GM19455 (cell line): ENCODE measurements around the gene ZC3H18.
A peak's percentile ranks its signal among the peaks of the same experiment; 100 is the strongest.

Experiments used
- ATAC-seq: cut with Tn5 transposase; IDR thresholded peaks from one replicate; pipeline ENCODE4 v1.9.1; 2021; ENCODE audit not compliant: unreplicated experiment

Gene ZC3H18

GRCh38 chr16:88619859-88620815, 49.9 kb downstream of the ZC3H18 start:
- ATAC-seq, result no peak

- ATAC-seq, result no peak
Measured at GRCh38 chr16:88622125-88622524, 51.9 kb downstream of the ZC3H18 start.

GRCh38 chr16:88622866-88623265, 52.7 kb downstream of the ZC3H18 start:
- no peak for ATAC-seq

GRCh38 chr16:88623858-88624257, 53.7 kb downstream of the ZC3H18 start:
- no peak for ATAC-seq

GRCh38 chr16:88624481-88624880, 54.3 kb downstream of the ZC3H18 start:
- no peak for ATAC-seq

GRCh38 chr16:88624977-88625576, 54.9 kb downstream of the ZC3H18 start:
- no peak for ATAC-seq

GRCh38 chr16:88626646-88627045, 56.4 kb downstream of the ZC3H18 start:
- ATAC-seq, result no peak

GRCh38 chr16:88627531-88628411, 57.6 kb downstream of the ZC3H18 start:
- no peak for ATAC-seq

GRCh38 chr16:88628512-88628974, 58.3 kb downstream of the ZC3H18 start:
- no peak for ATAC-seq

- no peak for ATAC-seq
Measured at GRCh38 chr16:88629835-88630234, 59.6 kb downstream of the ZC3H18 start.

- ATAC-seq, result no peak
Measured at GRCh38 chr16:88630433-88630832, 60.2 kb downstream of the ZC3H18 start.

GRCh38 chr16:88630941-88631340, 60.7 kb downstream of the ZC3H18 start:
- ATAC-seq, result no peak

- no peak for ATAC-seq
Measured at GRCh38 chr16:88631384-88631783, 61.2 kb downstream of the ZC3H18 start.

GRCh38 chr16:88631920-88632586, 61.9 kb downstream of the ZC3H18 start:
- ATAC-seq, result no peak

GRCh38 chr16:88632587-88632930, 62.4 kb downstream of the ZC3H18 start:
- ATAC-seq, result no peak

GRCh38 chr16:88633684-88634140, 63.5 kb downstream of the ZC3H18 start:
- peak; percentile 16 for ATAC-seq

- ATAC-seq, result peak; percentile 45
Measured at GRCh38 chr16:88634141-88634993, 64.2 kb downstream of the ZC3H18 start.

- ATAC-seq, result no peak
Measured at GRCh38 chr16:88634994-88635670, 64.9 kb downstream of the ZC3H18 start.

GRCh38 chr16:88635671-88636319, 65.6 kb downstream of the ZC3H18 start:
- ATAC-seq, result no peak
